NCI-H2029 (cell line): ENCODE measurements around the gene CRYBG2.
A peak's percentile ranks its signal among the peaks of the same experiment; 100 is the strongest.

ENCODE experiments used
- DNase-seq: peaks from one replicate; lab custom pipeline; 2025; lab: John Stamatoyannopoulos, UW

Gene CRYBG2

GRCh38 chr1:26281091-26281958 lies 72.6 kb downstream of the CRYBG2 start:
- no peak for DNase-seq

GRCh38 chr1:26280333-26281042 lies 73.4 kb downstream of the CRYBG2 start:
- no peak for DNase-seq

GRCh38 chr1:26279456-26280332 lies 74.2 kb downstream of the CRYBG2 start, which contains the start of gene SH3BGRL3:
Gene SH3BGRL3 (plus strand): TSS chr1:26280086. CDS start chr1:26280156, 70 bp downstream.
- peak; percentile 73 for DNase-seq

GRCh38 chr1:26278724-26279455 lies 75.0 kb downstream of the CRYBG2 start:
- no peak for DNase-seq

GRCh38 chr1:26278303-26278702 lies 75.6 kb downstream of the CRYBG2 start:
- no peak for DNase-seq

GRCh38 chr1:26277719-26278118 lies 76.2 kb downstream of the CRYBG2 start:
- no peak for DNase-seq

- no peak for DNase-seq
Observed at GRCh38 chr1:26277261-26277661, 76.7 kb downstream of the CRYBG2 start.

- no peak for DNase-seq
Observed at GRCh38 chr1:26276432-26276838, 77.5 kb downstream of the CRYBG2 start.

- peak; percentile 47 for DNase-seq
Observed at GRCh38 chr1:26275580-26276431, 78.1 kb downstream of the CRYBG2 start.

- no peak for DNase-seq
Observed at GRCh38 chr1:26274801-26275425, 79.0 kb downstream of the CRYBG2 start.
